K562 (cell line): ENCODE results near the gene ETFRF1. TPM values are rescaled to one million over a fixed set of nuclear protein-coding genes. Genes with fewer than 3 reads are reported as not detected.

Experiments
- ATAC-seq: fragments of 200-7000 bp; cut with Tn5 transposase; 3 replicates; pipeline ENCODE4 v1.9.1; 2020; ENCODE audit warnings: moderate library complexity
- BruUV-seq: library from RNA; stranded (reverse); fragments of 400-500 nt; replicated peaks from 2 replicates; lab custom pipeline; 2021; lab: Mats Ljungman, UMichigan
- CTCF ChIA-PET: fragments of 300-600 bp; formaldehyde crosslinking; extraction: SDS; loops from one replicate; lab custom pipeline; 2021; ENCODE audit warnings: low intra/inter-chr PET ratio; lab: Yijun Ruan, JAX
- POLR2A ChIA-PET: fragments of 300-600, 350-650 bp; sonication (Branson Sonifier 250); formaldehyde crosslinking; extraction: SDS; loops from one replicate; lab custom pipeline; 2021; ENCODE audit warnings: antibody characterized with exemption, inconsistent platforms; lab: Yijun Ruan, JAX
- DNase-seq, 4 experiments: peaks; one replicate each; pipeline versions ENCODE4 v3.0.0 to v3.0.0-alpha.2; 2011 to 2018; ENCODE audit warnings: low spot score in 3 of 4, mixed read lengths in 3 of 4; ENCODE audit errors: extremely low read depth in 1 of 4
- FAIRE-seq: peaks from 2 replicates; lab custom pipeline; 2011; peaks lifted over from hg19 to GRCh38; lab: Jason Lieb, UNC
- H2AFZ ChIP-seq: 2 replicates; pipeline ENCODE4 v1.6.0; 2011; ENCODE audit warnings: low read depth, low read length, control low read depth, inconsistent platforms
- H3K27ac ChIP-seq: fragments of 200-600 bp; 3 replicates; pipeline ENCODE4 v1.8.0; 2011; ENCODE audit warnings: low read depth, mild to moderate bottlenecking, control low read depth, inconsistent platforms, low read length, moderate library complexity, mixed read lengths; ENCODE audit errors: extremely low read depth
- H3K27me3 ChIP-seq, 2 experiments: fragments of 300-600 bp in 1 of 2; 2 replicates in 1 of 2; 3 replicates in 1 of 2; pipeline versions ENCODE4 v1.6.0 to v1.8.0; 2011; ENCODE audit warnings: inconsistent platforms in 2 of 2, low read length in 2 of 2, mild to moderate bottlenecking in 1 of 2, mixed read lengths in 1 of 2, moderate library complexity in 1 of 2; ENCODE audit not compliant: control insufficient read depth in 2 of 2, insufficient read depth in 2 of 2
- H3K36me3 ChIP-seq: fragments of 300-600 bp; 3 replicates; pipeline ENCODE4 v1.8.0; 2011; ENCODE audit warnings: mild to moderate bottlenecking, low read length, inconsistent platforms; ENCODE audit not compliant: control insufficient read depth, insufficient read depth
- H3K4me1 ChIP-seq, 2 experiments: fragments of 200-600 bp in 1 of 2; replicated peaks in 1 of 2; 2 replicates in 1 of 2; 3 replicates in 1 of 2; pipeline versions ENCODE4 v1.5.1 to v1.8.0; 2011; ENCODE audit warnings: inconsistent platforms in 2 of 2, low read length in 2 of 2, mild to moderate bottlenecking in 1 of 2, mixed read lengths in 1 of 2, moderate library complexity in 1 of 2; ENCODE audit not compliant: control insufficient read depth in 2 of 2, insufficient read depth in 2 of 2
- H3K4me2 ChIP-seq: 2 replicates; pipeline ENCODE4 v1.6.1; 2011; ENCODE audit warnings: low read length, control low read depth, inconsistent platforms, mixed read lengths; ENCODE audit not compliant: insufficient read depth
- H3K4me3 ChIP-seq: fragments of 200-600 bp; sonication (generic), shearing (Covaris generic); 2 replicates; pipeline ENCODE4 v1.5.1; 2016; ENCODE audit warnings: control low read depth, inconsistent platforms
- H3K79me2 ChIP-seq: fragments of 200-600 bp; 3 replicates; pipeline ENCODE4 v1.8.0; 2011; ENCODE audit warnings: low read length, inconsistent platforms; ENCODE audit not compliant: control insufficient read depth, insufficient read depth
- H3K9ac ChIP-seq, 2 experiments: 2 replicates each; pipeline versions ENCODE4 v1.6.0 to v1.6.1; 2011; ENCODE audit warnings: low read depth in 2 of 2, low read length in 2 of 2, control low read depth in 1 of 2, inconsistent platforms in 1 of 2, mild to moderate bottlenecking in 1 of 2, mixed read lengths in 1 of 2; ENCODE audit not compliant: insufficient read depth in 1 of 2
- H3K9me1 ChIP-seq: one replicate; pipeline ENCODE4 v1.6.0; 2011; ENCODE audit warnings: inconsistent platforms, mild to moderate bottlenecking, low read length, moderate library complexity; ENCODE audit not compliant: control insufficient read depth, insufficient read depth
- H3K9me3 ChIP-seq: replicated peaks from 2 replicates; pipeline ENCODE4 v1.5.1; 2011; ENCODE audit warnings: low read depth, low read length, inconsistent platforms; ENCODE audit not compliant: control insufficient read depth, insufficient read depth
- H4K20me1 ChIP-seq: replicated peaks from 2 replicates; pipeline ENCODE4 v1.6.1; 2011; ENCODE audit warnings: low read length, inconsistent platforms, mixed read lengths; ENCODE audit not compliant: control insufficient read depth, insufficient read depth
- ESRRA ChIP-seq: fragments of 450-650 bp; IDR thresholded peaks from 2 replicates; pipeline ENCODE4 v1.6.1; 2014; ENCODE audit warnings: low read depth, mild to moderate bottlenecking, moderate library complexity, borderline replicate concordance
- GABPA ChIP-seq: fragments of 200-800 bp; sonication (Bioruptor generic); conservative IDR thresholded peaks from 2 replicates; pipeline ENCODE4 v1.6.1; 2016; ENCODE audit warnings: low read depth, missing genetic modification characterization, missing compliant biosample characterization
- KAT2B ChIP-seq: IDR thresholded peaks from one replicate; pipeline ENCODE4 v1.6.1; 2012; ENCODE audit warnings: low read depth, mild to moderate bottlenecking, control low read depth, inconsistent platforms, low read length, moderate library complexity
- KAT7 ChIP-seq: sonication (generic); formaldehyde crosslinking; IDR thresholded peaks from 2 replicates; pipeline ENCODE4 v1.8.0; 2022; ENCODE audit warnings: missing genetic modification reagents, mild to moderate bottlenecking, borderline replicate concordance
- KLF13 ChIP-seq: fragments of 450-650 bp; IDR thresholded peaks from 2 replicates; pipeline ENCODE4 v1.6.1; 2016; ENCODE audit warnings: missing genetic modification characterization, low read depth, mild to moderate bottlenecking, missing compliant biosample characterization, moderate library complexity, borderline replicate concordance
- PHF8 ChIP-seq: fragments of 200-600 bp; sonication (generic); IDR thresholded peaks from 2 replicates; pipeline ENCODE4 v1.6.1; 2012; ENCODE audit warnings: mixed run types, mild to moderate bottlenecking, inconsistent platforms, low read length, moderate library complexity, borderline replicate concordance
- WHSC1 ChIP-seq: IDR thresholded peaks from one replicate; pipeline ENCODE4 v1.6.1; 2012; ENCODE audit warnings: low read length, control low read depth, inconsistent platforms
- ZNF75A ChIP-seq: fragments of 450-650 bp; formaldehyde crosslinking; IDR thresholded peaks from 2 replicates; pipeline ENCODE4 v1.4.0; 2020; ENCODE audit warnings: mild to moderate bottlenecking
- whole genome bisulfite sequencing: fragments of 100-300 bp; shearing (Covaris generic); methylation state at CpG from one replicate; pipeline ENCODE4 v1.1.6; 2016; ENCODE audit warnings: low coverage, mixed read lengths; ENCODE audit not compliant: insufficient coverage; ENCODE audit errors: missing lambda C conversion rate; 5-methylcytosine and 5-hydroxymethylcytosine counted together
- in situ Hi-C: fragments of 300-500 bp; cut with MboI; formaldehyde crosslinking; loops from 4 replicates; pipeline ENCODE4 v1.15.0; 2018; ENCODE audit warnings: inconsistent platforms, mixed read lengths
- intact Hi-C: fragments of 100-400 bp; cut with micrococcal nuclease; formaldehyde crosslinking; loops from 2 replicates; pipeline ENCODE4 v1.14.2; 2022
- polyA plus RNA-seq, 8 experiments: library from polyadenylated mRNA; depleted of rRNA in 4 of 8; stranded (reverse) in 5 of 8; unstranded in 3 of 8; fragments of >200 nt; fragmentation: Nextera tagmentation in 2 of 8; fragmentation: Illumina TruSeq in 1 of 8; extraction: Ambion mirVana in 2 of 8; extraction: Trizol in 1 of 8; gene quantifications; 2 replicates each; pipeline versions ENCODE4 v1.2.1 to v1.2.3, GENCODE V29; 2011 to 2014; ENCODE audit warnings: inconsistent platforms in 1 of 8, missing spikeins in 1 of 8
- total RNA-seq, 7 experiments: library from RNA; depleted of rRNA in 6 of 7; stranded (reverse); fragments of >200 nt in 6 of 7; fragmentation: Illumina TruSeq in 2 of 7; extraction: Trizol in 2 of 7; gene quantifications; 2 replicates each; pipeline versions ENCODE4 v1.2.1 to v1.2.3, GENCODE V29; 2011 to 2021; ENCODE audit warnings: low replicate concordance in 1 of 7
- TF ChIP-seq, protein P1 (sequence below): fragments of 450-650 bp; IDR thresholded peaks from 2 replicates; pipeline ENCODE4 v1.6.1; 2016; ENCODE audit warnings: antibody characterized with exemption
- TF ChIP-seq, protein P2 (sequence below): sonication (generic); formaldehyde crosslinking; IDR thresholded peaks from 2 replicates; pipeline ENCODE4 v1.8.1; 2022; ENCODE audit warnings: missing genetic modification reagents
- TF ChIP-seq, protein P3 (sequence below): fragments of 250-450 bp; sonication (Bioruptor Pico); IDR thresholded peaks from 2 replicates; pipeline ENCODE4 v1.5.0; 2020; ENCODE audit warnings: mild to moderate bottlenecking, borderline replicate concordance
- TF ChIP-seq, protein P4 (sequence below): fragments of 200-800 bp; sonication (Bioruptor generic); IDR thresholded peaks from 2 replicates; pipeline ENCODE4 v1.6.1; 2017; ENCODE audit warnings: missing genetic modification characterization, missing compliant biosample characterization

ETFRF1 gene
- total and polyA plus RNA-seq, 9 of the 15 experiments (the other 6 are each of a cell fraction or from before 2014, with no cell fraction given): 16.1 to 107 (median 33.7) TPM

DNA sequence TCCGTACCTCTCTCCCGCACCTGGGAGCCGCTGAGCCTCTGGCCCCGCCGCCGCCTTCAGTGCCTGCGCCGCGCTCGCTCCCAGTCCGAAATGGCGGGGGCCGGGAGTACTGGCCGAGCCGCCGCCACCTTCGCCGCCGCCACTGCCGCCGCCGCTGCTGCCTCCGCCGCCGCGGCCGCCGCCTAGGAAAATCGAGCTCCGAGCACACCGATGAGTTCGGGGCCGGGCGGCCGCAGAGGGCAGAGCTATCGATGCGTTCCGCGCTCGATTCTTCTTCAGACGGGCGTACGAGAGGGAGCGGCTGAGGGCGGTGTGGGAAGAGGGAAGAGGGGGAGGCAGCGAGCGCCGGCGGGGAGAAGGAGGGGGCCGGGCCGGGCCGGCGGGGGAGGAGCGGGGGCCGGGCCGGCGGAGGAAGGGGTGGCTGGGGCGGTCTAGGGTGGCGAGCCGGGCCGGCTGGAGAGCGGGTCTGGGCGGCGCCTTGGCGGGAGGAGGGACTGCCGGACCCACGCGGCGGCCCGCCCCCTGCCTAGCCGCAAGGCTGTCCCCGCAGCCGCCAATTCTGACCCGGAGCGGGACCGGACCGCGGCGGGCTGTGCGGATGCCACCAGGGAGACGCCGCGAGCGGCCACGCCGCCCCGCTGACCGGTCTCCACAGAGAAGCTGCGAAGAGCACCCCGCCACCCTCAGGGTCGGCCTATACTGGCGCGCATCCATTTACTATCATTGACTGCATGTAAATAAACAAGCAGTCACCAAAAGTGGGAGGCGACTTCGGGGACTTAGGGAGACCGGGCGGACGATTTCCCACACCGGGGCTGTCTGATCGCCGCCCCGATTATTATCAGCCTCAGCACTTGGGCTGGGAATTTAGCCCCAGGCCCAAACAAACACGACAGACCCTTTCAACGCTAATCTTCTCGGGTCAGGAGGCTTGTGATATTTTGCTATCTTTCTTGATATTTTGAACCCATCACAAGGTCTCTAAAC, 56.0 kb downstream of the ETFRF1 start, which contains the start of gene KRAS:
Gene KRAS, minus strand, starts transcription at position 186 of the 987 bp plus-strand sequence.
- Histone ChIP-seq H3K79me2 (peaks cover 36% of the 10 kb centered on the region), H3K9me1 (no peaks in the 10 kb centered on the region), H3K4me2 (peak within 1 kb of the TSS; percentile 94), H2AFZ (peak within 1 kb of the TSS; percentile 93), H3K27me3 (no peaks in the 10 kb centered on the region; a peak in 1 of 5 replicates), H4K20me1 (no peaks in the 10 kb centered on the region), H3K9me3 (no peaks in the 10 kb centered on the region), H3K4me1 (peaks cover 4 to 14% of the 10 kb centered on the region in 2 experiments; a peak in 4 of 5 replicates), H3K27ac (peak within 1 kb of the TSS; percentile 83), H3K4me3 (peak within 1 kb of the TSS; percentile 84), H3K36me3 (peaks cover 8% of the 10 kb centered on the region; the same call in 1 of the 3 replicates), H3K9ac (peak within 1 kb of the TSS; percentile 70 to 95)
- POLR2A ChIA-PET: interaction anchor here (0.6 to 1.4 kb wide), 5 partner anchors 10 to 35 kb away, joined by 3 to 9 read pairs (median 3); no protein-coding TSS in a partner anchor
- FAIRE-seq (peak; percentile 72), DNase-seq (peak; percentile 90 to 97 (median 92)), ATAC-seq (peak; percentile 95)
- BruUV-seq: TSS peak; percentile 42
- WGBS: 1% methylated on average over 57 of the region's 105 CpGs
- intact Hi-C loops: no loop called here
- CTCF ChIA-PET: no interaction called here
- in situ Hi-C loops: no loop called here
- TF ChIP-seq KLF13: 0 out of 2 replicates have a peak, but pooled peaks have one; percentile 48
- TF ChIP-seq, protein P1, sequence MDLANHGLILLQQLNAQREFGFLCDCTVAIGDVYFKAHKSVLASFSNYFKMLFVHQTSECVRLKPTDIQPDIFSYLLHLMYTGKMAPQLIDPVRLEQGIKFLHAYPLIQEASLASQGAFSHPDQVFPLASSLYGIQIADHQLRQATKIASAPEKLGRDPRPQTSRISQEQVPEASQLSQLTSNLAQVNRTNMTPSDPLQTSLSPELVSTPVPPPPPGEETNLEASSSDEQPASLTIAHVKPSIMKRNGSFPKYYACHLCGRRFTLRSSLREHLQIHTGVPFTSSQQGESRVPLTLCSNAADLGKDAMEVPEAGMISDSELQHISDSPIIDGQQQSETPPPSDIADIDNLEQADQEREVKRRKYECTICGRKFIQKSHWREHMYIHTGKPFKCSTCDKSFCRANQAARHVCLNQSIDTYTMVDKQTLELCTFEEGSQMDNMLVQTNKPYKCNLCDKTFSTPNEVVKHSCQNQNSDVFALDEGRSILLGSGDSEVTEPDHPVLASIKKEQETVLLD: no peak
- TF ChIP-seq, protein P2, sequence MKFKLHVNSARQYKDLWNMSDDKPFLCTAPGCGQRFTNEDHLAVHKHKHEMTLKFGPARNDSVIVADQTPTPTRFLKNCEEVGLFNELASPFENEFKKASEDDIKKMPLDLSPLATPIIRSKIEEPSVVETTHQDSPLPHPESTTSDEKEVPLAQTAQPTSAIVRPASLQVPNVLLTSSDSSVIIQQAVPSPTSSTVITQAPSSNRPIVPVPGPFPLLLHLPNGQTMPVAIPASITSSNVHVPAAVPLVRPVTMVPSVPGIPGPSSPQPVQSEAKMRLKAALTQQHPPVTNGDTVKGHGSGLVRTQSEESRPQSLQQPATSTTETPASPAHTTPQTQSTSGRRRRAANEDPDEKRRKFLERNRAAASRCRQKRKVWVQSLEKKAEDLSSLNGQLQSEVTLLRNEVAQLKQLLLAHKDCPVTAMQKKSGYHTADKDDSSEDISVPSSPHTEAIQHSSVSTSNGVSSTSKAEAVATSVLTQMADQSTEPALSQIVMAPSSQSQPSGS (CRISPR knock-in tag): no peak
- no peak for TF ChIP-seq WHSC1
- peak; percentile 68; the same call in 1 of the 2 replicates for TF ChIP-seq PHF8
- TF ChIP-seq GABPA (tag): no peak
- peak; percentile 53; the same call in 1 of the 2 replicates for TF ChIP-seq ZNF75A
- TF ChIP-seq ESRRA: peak; percentile 39; the same call in 1 of the 2 replicates
- peak; percentile 85; the same call in 1 of the 2 replicates for TF ChIP-seq KAT7
- TF ChIP-seq, protein P3, sequence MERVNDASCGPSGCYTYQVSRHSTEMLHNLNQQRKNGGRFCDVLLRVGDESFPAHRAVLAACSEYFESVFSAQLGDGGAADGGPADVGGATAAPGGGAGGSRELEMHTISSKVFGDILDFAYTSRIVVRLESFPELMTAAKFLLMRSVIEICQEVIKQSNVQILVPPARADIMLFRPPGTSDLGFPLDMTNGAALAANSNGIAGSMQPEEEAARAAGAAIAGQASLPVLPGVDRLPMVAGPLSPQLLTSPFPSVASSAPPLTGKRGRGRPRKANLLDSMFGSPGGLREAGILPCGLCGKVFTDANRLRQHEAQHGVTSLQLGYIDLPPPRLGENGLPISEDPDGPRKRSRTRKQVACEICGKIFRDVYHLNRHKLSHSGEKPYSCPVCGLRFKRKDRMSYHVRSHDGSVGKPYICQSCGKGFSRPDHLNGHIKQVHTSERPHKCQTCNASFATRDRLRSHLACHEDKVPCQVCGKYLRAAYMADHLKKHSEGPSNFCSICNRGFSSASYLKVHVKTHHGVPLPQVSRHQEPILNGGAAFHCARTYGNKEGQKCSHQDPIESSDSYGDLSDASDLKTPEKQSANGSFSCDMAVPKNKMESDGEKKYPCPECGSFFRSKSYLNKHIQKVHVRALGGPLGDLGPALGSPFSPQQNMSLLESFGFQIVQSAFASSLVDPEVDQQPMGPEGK (CRISPR knock-in tag): no peak
- no peak for TF ChIP-seq KAT2B
- TF ChIP-seq, protein P4, sequence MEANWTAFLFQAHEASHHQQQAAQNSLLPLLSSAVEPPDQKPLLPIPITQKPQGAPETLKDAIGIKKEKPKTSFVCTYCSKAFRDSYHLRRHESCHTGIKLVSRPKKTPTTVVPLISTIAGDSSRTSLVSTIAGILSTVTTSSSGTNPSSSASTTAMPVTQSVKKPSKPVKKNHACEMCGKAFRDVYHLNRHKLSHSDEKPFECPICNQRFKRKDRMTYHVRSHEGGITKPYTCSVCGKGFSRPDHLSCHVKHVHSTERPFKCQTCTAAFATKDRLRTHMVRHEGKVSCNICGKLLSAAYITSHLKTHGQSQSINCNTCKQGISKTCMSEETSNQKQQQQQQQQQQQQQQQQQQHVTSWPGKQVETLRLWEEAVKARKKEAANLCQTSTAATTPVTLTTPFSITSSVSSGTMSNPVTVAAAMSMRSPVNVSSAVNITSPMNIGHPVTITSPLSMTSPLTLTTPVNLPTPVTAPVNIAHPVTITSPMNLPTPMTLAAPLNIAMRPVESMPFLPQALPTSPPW (CRISPR knock-in tag): peak; percentile 99
